Measurements from ENCODE around the gene OR6K6. TPM values are rescaled to one million over a fixed set of nuclear protein-coding genes. Genes with fewer than 3 reads are reported as not detected.

OR6K6 gene
- total and polyA plus RNA-seq, 10 donors = not detected

- no peak overlapping the region for H3K27ac ChIP-seq
- TF ChIP-seq POLR2AphosphoS5 (IDR thresholded peaks at IDR 0.05) = no peak
- no peak for TF ChIP-seq POLR2A (IDR thresholded peaks at IDR 0.05)
- TF ChIP-seq CTCF (IDR thresholded peaks at IDR 0.05 in 8 of 11, conservative IDR thresholded peaks at IDR 0.05 in 3 of 11) = no peak
- intact Hi-C loops (cut with DNase I; ENCODE audit: low total_unique reads) = no loop called here
- no peaks in the 10 kb centered on the region for H3K9me3 ChIP-seq
- no peaks in the 10 kb centered on the region for H3K36me3 ChIP-seq
- H3K4me1 ChIP-seq = no peaks in the 10 kb centered on the region
- DNase-seq = no peak
- no peaks in the 10 kb centered on the region for H3K27me3 ChIP-seq (replicated peaks in 1 of 7)
- 58 to 87% (median 71%) methylated on average over 2 of the region's 2 CpGs for WGBS, 5 donors
- H3K4me3 ChIP-seq = no peak overlapping the region
Measured at GRCh38 chr1:158732524-158732923, 22.0 kb upstream of the OR6K6 start.

GRCh38 chr1:158735848-158736247 is 18.7 kb upstream of the OR6K6 start:
- intact Hi-C loops (cut with DNase I; ENCODE audit: low total_unique reads) = no loop called here
- no peaks in the 10 kb centered on the region for H3K36me3 ChIP-seq
- H3K4me1 ChIP-seq = no peaks in the 10 kb centered on the region
- DNase-seq = no peak
- no peaks in the 10 kb centered on the region for H3K9me3 ChIP-seq
- TF ChIP-seq POLR2AphosphoS5 (IDR thresholded peaks at IDR 0.05) (no peak), POLR2A (IDR thresholded peaks at IDR 0.05) (no peak)
- H3K27me3 ChIP-seq (replicated peaks in 1 of 7) = peaks cover 0 to 6% (median 0%) of the 10 kb centered on the region in 7 donors
- H3K4me3 ChIP-seq = no peak overlapping the region
- no peak overlapping the region for H3K27ac ChIP-seq

GRCh38 chr1:158752155-158752712 is 2.3 kb upstream of the OR6K6 start:
- no peaks in the 10 kb centered on the region for H3K4me1 ChIP-seq
- TF ChIP-seq POLR2A (IDR thresholded peaks at IDR 0.05) = no peak
- TF ChIP-seq POLR2AphosphoS5 (IDR thresholded peaks at IDR 0.05) = no peak
- no peak for TF ChIP-seq CTCF (IDR thresholded peaks at IDR 0.05 in 8 of 11, conservative IDR thresholded peaks at IDR 0.05 in 3 of 11)
- H3K27me3 ChIP-seq (replicated peaks in 1 of 7) = peaks cover 0 to 8% (median 0%) of the 10 kb centered on the region in 7 donors
- 86 to 95% (median 90%) methylated on average over 6 to 9 of the region's 9 CpGs for WGBS, 5 donors
- no peaks in the 10 kb centered on the region for H3K9me3 ChIP-seq
- H3K4me3 ChIP-seq = no peak overlapping the region
- no peak for DNase-seq
- intact Hi-C loops (cut with DNase I; ENCODE audit: low total_unique reads) = no loop called here
- no peak overlapping the region for H3K27ac ChIP-seq
- H3K36me3 ChIP-seq = no peaks in the 10 kb centered on the region

GRCh38 chr1:158771950-158772866 is 17.7 kb downstream of the OR6K6 start, which contains the start of gene OR6N1:
TSS of gene OR6N1 (minus strand) at chr1:158772195. CDS start at chr1:158766682, 5,513 bp downstream.
- intact Hi-C loops (cut with DNase I; ENCODE audit: low total_unique reads) = no loop called here
- TF ChIP-seq POLR2AphosphoS5 (IDR thresholded peaks at IDR 0.05) = no peak

GRCh38 chr1:158781104-158781503 is 26.6 kb downstream of the OR6K6 start, which contains the start of gene OR6N2:
TSS of gene OR6N2 (minus strand) at chr1:158781204. CDS start at chr1:158777635, 3,569 bp downstream.
- H3K27ac ChIP-seq = no peak within 1 kb of the TSS
- intact Hi-C loops (cut with DNase I; ENCODE audit: low total_unique reads) = no loop called here
- no peaks in the 10 kb centered on the region for H3K9me3 ChIP-seq
- H3K27me3 ChIP-seq (replicated peaks in 1 of 7) = no peaks in the 10 kb centered on the region
- DNase-seq = no peak
- no peaks in the 10 kb centered on the region for H3K4me1 ChIP-seq
- H3K36me3 ChIP-seq = no peaks in the 10 kb centered on the region
- no peak within 1 kb of the TSS for H3K4me3 ChIP-seq
- TF ChIP-seq CTCF (IDR thresholded peaks at IDR 0.05 in 8 of 11, conservative IDR thresholded peaks at IDR 0.05 in 3 of 11) (no peak), POLR2AphosphoS5 (IDR thresholded peaks at IDR 0.05) (no peak), POLR2A (IDR thresholded peaks at IDR 0.05) (no peak)

More at GRCh38 chr1:158771950-158772866, 17.7 kb downstream of the OR6K6 start, which contains the start of gene OR6N1:
- H3K4me3 ChIP-seq = no peak within 1 kb of the TSS
- 61 to 83% (median 71%) methylated on average over 6 of the region's 6 CpGs for WGBS, 5 donors
- H3K4me1 ChIP-seq = no peaks in the 10 kb centered on the region
- no peak for DNase-seq
- no peaks in the 10 kb centered on the region for H3K36me3 ChIP-seq
- H3K27me3 ChIP-seq (replicated peaks in 1 of 7) = no peaks in the 10 kb centered on the region
- H3K9me3 ChIP-seq = no peaks in the 10 kb centered on the region
- H3K27ac ChIP-seq = no peak within 1 kb of the TSS

Data from spleen (tissue), 11 donors.